Skeletal muscle tissue (tissue), 4 donors: ENCODE measurements around the gene TPM3. TPM values are rescaled to one million over a fixed set of nuclear protein-coding genes. Genes with fewer than 3 reads are reported as not detected.

Experiments used
- H3K27ac ChIP-seq: one replicate; pipeline ENCODE4 v1.7.0; 2013; ENCODE audit warnings: mild to moderate bottlenecking, low read depth, low read length, inconsistent platforms
- H3K27me3 ChIP-seq, 3 donors: one replicate each; pipeline ENCODE4 v1.7.0; 2013; ENCODE audit warnings: low read length in 3 of 3; ENCODE audit not compliant: control insufficient read depth in 3 of 3, insufficient read depth in 3 of 3
- H3K36me3 ChIP-seq, 3 donors: one replicate each; pipeline ENCODE4 v1.7.0; 2013; ENCODE audit warnings: low read length in 3 of 3; ENCODE audit not compliant: control insufficient read depth in 3 of 3, insufficient read depth in 3 of 3
- H3K4me1 ChIP-seq, 3 donors: one replicate each; pipeline ENCODE4 v1.7.0; 2013; ENCODE audit warnings: low read length in 3 of 3, mild to moderate bottlenecking in 3 of 3; ENCODE audit not compliant: control insufficient read depth in 3 of 3, insufficient read depth in 3 of 3
- H3K4me3 ChIP-seq, 3 donors: one replicate each; pipeline ENCODE4 v1.7.0; 2013; ENCODE audit warnings: low read length in 3 of 3
- H3K9ac ChIP-seq, 3 donors: one replicate each; pipeline ENCODE4 v1.7.0; 2013; ENCODE audit warnings: low read length in 3 of 3, mild to moderate bottlenecking in 3 of 3, moderate library complexity in 2 of 3, low read depth in 1 of 3
- H3K9me3 ChIP-seq, 3 donors: one replicate each; pipeline ENCODE4 v1.7.0; 2013; ENCODE audit warnings: low read length in 3 of 3; ENCODE audit not compliant: control insufficient read depth in 3 of 3
- total RNA-seq: library from RNA; depleted of rRNA; stranded (reverse); fragments of >200 nt; gene quantifications from one replicate; pipeline ENCODE4 v1.2.3, GENCODE V29; 2014
- donor health status: Osteomylitis.

The TPM3 gene
- total RNA-seq, 1 donor from 2014 or later: 202 TPM

- H3K9ac ChIP-seq: no peak overlapping the region
- H3K36me3 ChIP-seq: peaks cover 39 to 43% (median 42%) of the 10 kb centered on the region in 3 donors
- peaks cover 47 to 63% (median 47%) of the 10 kb centered on the region in 3 donors for H3K4me1 ChIP-seq
- H3K27me3 ChIP-seq: no peaks in the 10 kb centered on the region
- H3K27ac ChIP-seq: peak overlapping the region; percentile 56
- no peaks in the 10 kb centered on the region for H3K9me3 ChIP-seq
- H3K4me3 ChIP-seq: peak overlapping the region in 1 of 3 donors; percentile 9
Measured at GRCh38 chr1:154176337-154176736, 15.6 kb downstream of the TPM3 start.

- H3K27me3 ChIP-seq: no peaks in the 10 kb centered on the region
- no peak overlapping the region for H3K4me3 ChIP-seq
- H3K4me1 ChIP-seq: peaks cover 36 to 50% (median 40%) of the 10 kb centered on the region in 3 donors
- no peak overlapping the region for H3K9ac ChIP-seq
- peaks cover 55 to 56% (median 56%) of the 10 kb centered on the region in 3 donors for H3K36me3 ChIP-seq
- no peaks in the 10 kb centered on the region for H3K9me3 ChIP-seq
- no peak overlapping the region for H3K27ac ChIP-seq
Measured at GRCh38 chr1:154174654-154175053, 17.2 kb downstream of the TPM3 start.

- H3K27ac ChIP-seq: no peak overlapping the region
- H3K36me3 ChIP-seq: peaks cover 71% of the 10 kb centered on the region in 3 donors
- H3K9me3 ChIP-seq: no peaks in the 10 kb centered on the region
- H3K27me3 ChIP-seq: no peaks in the 10 kb centered on the region
- no peak overlapping the region for H3K4me3 ChIP-seq
- H3K4me1 ChIP-seq: peaks cover 11 to 27% (median 21%) of the 10 kb centered on the region in 3 donors
- H3K9ac ChIP-seq: no peak overlapping the region
Measured at GRCh38 chr1:154171880-154172279, 20.0 kb downstream of the TPM3 start.

- Histone ChIP-seq H3K4me3 (no peak overlapping the region), H3K27ac (peak overlapping the region; percentile 39), H3K9me3 (no peaks in the 10 kb centered on the region)
Measured at GRCh38 chr1:154171223-154171583, 20.7 kb downstream of the TPM3 start.

GRCh38 chr1:154170547-154171222 is 21.2 kb downstream of the TPM3 start:
- Histone ChIP-seq H3K36me3 (peaks cover 73 to 77% (median 75%) of the 10 kb centered on the region in 3 donors), H3K27me3 (no peaks in the 10 kb centered on the region), H3K27ac (peak overlapping the region; percentile 39), H3K4me3 (no peak overlapping the region), H3K9me3 (no peaks in the 10 kb centered on the region), H3K4me1 (peaks cover 3 to 16% (median 14%) of the 10 kb centered on the region in 3 donors), H3K9ac (no peak overlapping the region)

More at GRCh38 chr1:154171223-154171583, 20.7 kb downstream of the TPM3 start:
- Histone ChIP-seq H3K36me3 (peaks cover 74 to 75% (median 75%) of the 10 kb centered on the region in 3 donors), H3K27me3 (no peaks in the 10 kb centered on the region), H3K4me1 (peaks cover 8 to 21% (median 19%) of the 10 kb centered on the region in 3 donors), H3K9ac (no peak overlapping the region)

DNA sequence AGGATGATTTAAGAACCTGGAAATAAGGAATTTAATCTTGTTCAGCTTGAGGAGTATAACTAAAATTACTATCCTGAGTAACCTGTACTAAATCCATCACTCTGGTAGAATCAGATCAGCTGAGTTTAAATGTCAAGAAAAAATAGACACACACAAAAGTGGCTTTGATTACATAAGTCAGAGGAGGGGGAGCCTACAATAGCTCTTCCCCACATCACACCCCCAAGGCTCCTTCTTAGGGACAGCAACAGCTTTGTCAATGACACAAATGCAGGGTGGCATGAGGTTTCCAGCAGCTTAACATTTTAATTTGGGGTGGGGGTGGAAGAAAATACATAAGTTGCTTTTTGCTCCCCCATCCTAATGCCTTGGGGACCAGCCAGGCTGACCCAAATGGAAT is 24.4 kb downstream of the TPM3 start:
- Histone ChIP-seq H3K36me3 (peaks cover 54 to 80% (median 72%) of the 10 kb centered on the region in 3 donors), H3K4me1 (peaks cover 0 to 10% (median 3%) of the 10 kb centered on the region in 3 donors), H3K27ac (no peak overlapping the region)

GRCh38 chr1:154166207-154166606 is 25.7 kb downstream of the TPM3 start:
- Histone ChIP-seq H3K4me1 (peaks cover 0 to 10% (median 0%) of the 10 kb centered on the region in 3 donors), H3K27me3 (no peaks in the 10 kb centered on the region), H3K36me3 (peaks cover 41 to 68% (median 59%) of the 10 kb centered on the region in 3 donors), H3K9ac (no peak overlapping the region), H3K4me3 (no peak overlapping the region), H3K9me3 (no peaks in the 10 kb centered on the region), H3K27ac (peak overlapping the region; percentile 33)

More for the DNA sequence above, 24.4 kb downstream of the TPM3 start:
- H3K4me3 ChIP-seq: no peak overlapping the region
- H3K9me3 ChIP-seq: no peaks in the 10 kb centered on the region
- no peak overlapping the region for H3K9ac ChIP-seq
- H3K27me3 ChIP-seq: no peaks in the 10 kb centered on the region

GRCh38 chr1:154159554-154159953 is 32.3 kb downstream of the TPM3 start:
- Histone ChIP-seq H3K27ac (no peak overlapping the region), H3K4me3 (no peak overlapping the region), H3K36me3 (peaks cover 0 to 24% (median 23%) of the 10 kb centered on the region in 3 donors), H3K9me3 (no peaks in the 10 kb centered on the region), H3K27me3 (no peaks in the 10 kb centered on the region), H3K4me1 (peaks cover 2 to 6% (median 4%) of the 10 kb centered on the region in 3 donors), H3K9ac (no peak overlapping the region)

GRCh38 chr1:154158307-154159125 is 33.4 kb downstream of the TPM3 start:
- no peak overlapping the region for H3K9ac ChIP-seq
- no peaks in the 10 kb centered on the region for H3K27me3 ChIP-seq
- H3K4me1 ChIP-seq: peaks cover 4 to 9% (median 8%) of the 10 kb centered on the region in 3 donors
- H3K4me3 ChIP-seq: no peak overlapping the region
- H3K36me3 ChIP-seq: peaks cover 0 to 17% (median 17%) of the 10 kb centered on the region in 3 donors
- H3K27ac ChIP-seq: peak overlapping the region; percentile 3
- no peaks in the 10 kb centered on the region for H3K9me3 ChIP-seq
